IMR-90 (cell line): ENCODE data around the gene EEF2K. TPM values are rescaled to one million over a fixed set of nuclear protein-coding genes. Genes with fewer than 3 reads are reported as not detected.

Source experiments
- ATAC-seq: fragments of 200-7000 bp; cut with Tn5 transposase; 2 replicates; pipeline ENCODE4 v1.9.1; 2020; ENCODE audit warnings: low read depth, mild to moderate bottlenecking, moderate library complexity
- BruUV-seq: library from RNA; stranded (reverse); fragments of 400-500 nt; replicated peaks from 2 replicates; lab custom pipeline; 2021; lab: Mats Ljungman, UMichigan
- CTCF ChIA-PET: fragments of 300-600 bp; formaldehyde crosslinking; extraction: SDS; loops from one replicate; lab custom pipeline; 2021; ENCODE audit warnings: antibody characterized with exemption; lab: Yijun Ruan, JAX
- POLR2A ChIA-PET: fragments of 300-600 bp; sonication (Branson Sonifier 250); formaldehyde crosslinking; loops from one replicate; lab custom pipeline; 2022; ENCODE audit warnings: antibody characterized with exemption; ENCODE audit not compliant: unreplicated experiment; lab: Charles Lee
- DNase-seq: peaks from one replicate; pipeline ENCODE4 v3.0.0; 2013
- H2AFZ ChIP-seq: replicated peaks from 2 replicates; pipeline ENCODE3; 2013; ENCODE audit warnings: low read length, mild to moderate bottlenecking; ENCODE audit not compliant: poor library complexity
- H2AK5ac ChIP-seq: 2 replicates; pipeline ENCODE4 v1.6.1; 2013; ENCODE audit warnings: low read depth, low read length, inconsistent platforms
- H2AK9ac ChIP-seq: replicated peaks from 2 replicates; pipeline ENCODE3; 2013; ENCODE audit warnings: mild to moderate bottlenecking, low read depth, low read length, moderate library complexity; ENCODE audit not compliant: poor library complexity
- H2BK120ac ChIP-seq: 2 replicates; pipeline ENCODE4 v1.6.1; 2013; ENCODE audit warnings: low read depth, low read length, inconsistent platforms
- H2BK15ac ChIP-seq: 3 replicates; pipeline ENCODE4 v1.6.1; 2013; ENCODE audit warnings: low read depth, low read length, inconsistent platforms
- H2BK20ac ChIP-seq: 2 replicates; pipeline ENCODE4 v1.6.1; 2013; ENCODE audit warnings: low read depth, mild to moderate bottlenecking, inconsistent platforms, low read length, moderate library complexity
- H2BK5ac ChIP-seq: 2 replicates; pipeline ENCODE4 v1.6.1; 2013; ENCODE audit warnings: mild to moderate bottlenecking, low read depth, low read length, inconsistent platforms; ENCODE audit not compliant: poor library complexity, severe bottlenecking
- H3K14ac ChIP-seq: replicated peaks from 2 replicates; pipeline ENCODE4 v1.6.1; 2013; ENCODE audit warnings: low read depth, low read length, inconsistent platforms
- H3K18ac ChIP-seq: 2 replicates; pipeline ENCODE4 v1.6.1; 2013; ENCODE audit warnings: low read depth, low read length, control low read depth
- H3K23ac ChIP-seq: 2 replicates; pipeline ENCODE4 v1.6.1; 2013; ENCODE audit warnings: low read depth, low read length, inconsistent platforms
- H3K27ac ChIP-seq: 2 replicates; pipeline ENCODE4 v1.5.1; 2013; ENCODE audit warnings: mild to moderate bottlenecking, control low read depth, low read length; ENCODE audit not compliant: insufficient read depth
- H3K27me3 ChIP-seq: 2 replicates; pipeline ENCODE4 v1.6.1; 2013; ENCODE audit warnings: low read length; ENCODE audit not compliant: control insufficient read depth, insufficient read depth
- H3K36me3 ChIP-seq: 2 replicates; pipeline ENCODE4 v1.6.1; 2013; ENCODE audit warnings: low read length, mixed read lengths; ENCODE audit not compliant: control insufficient read depth, insufficient read depth
- H3K4ac ChIP-seq: 2 replicates; pipeline ENCODE4 v1.6.1; 2013; ENCODE audit warnings: low read depth, low read length, inconsistent platforms
- H3K4me1 ChIP-seq: 2 replicates; pipeline ENCODE4 v1.6.1; 2013; ENCODE audit warnings: low read length, mixed read lengths; ENCODE audit not compliant: control insufficient read depth, insufficient read depth
- H3K4me2 ChIP-seq: 2 replicates; pipeline ENCODE4 v1.6.1; 2013; ENCODE audit warnings: low read depth, mild to moderate bottlenecking, control low read depth, low read length, moderate library complexity
- H3K4me3 ChIP-seq: 2 replicates; pipeline ENCODE4 v1.5.1; 2013; ENCODE audit warnings: low read depth, mild to moderate bottlenecking, control low read depth, low read length, moderate library complexity; ENCODE audit not compliant: insufficient read depth
- H3K56ac ChIP-seq: 2 replicates; pipeline ENCODE4 v1.6.1; 2013; ENCODE audit warnings: low read length, inconsistent platforms; ENCODE audit not compliant: insufficient read depth; ENCODE audit errors: extremely low read depth
- H3K79me1 ChIP-seq, 2 experiments: 2 replicates each; pipeline ENCODE4 v1.6.1; 2013; ENCODE audit warnings: low read length in 2 of 2, inconsistent platforms in 1 of 2, low read depth in 1 of 2
- H3K9ac ChIP-seq: 2 replicates; pipeline ENCODE4 v1.6.1; 2013; ENCODE audit warnings: low read depth, low read length, control low read depth
- H3K9me1 ChIP-seq: 2 replicates; pipeline ENCODE4 v1.6.1; 2013; ENCODE audit warnings: low read length, inconsistent platforms; ENCODE audit not compliant: insufficient read depth
- H3K9me3 ChIP-seq: 2 replicates; pipeline ENCODE4 v1.6.1; 2013; ENCODE audit warnings: low read length; ENCODE audit not compliant: control insufficient read depth, insufficient read depth
- H4K20me1 ChIP-seq: 2 replicates; pipeline ENCODE4 v1.6.1; 2013; ENCODE audit warnings: low read length, inconsistent platforms; ENCODE audit not compliant: insufficient read depth
- H4K5ac ChIP-seq: 2 replicates; pipeline ENCODE4 v1.6.1; 2013; ENCODE audit warnings: mild to moderate bottlenecking, low read depth, low read length, control low read depth
- H4K8ac ChIP-seq, 2 experiments: 2 replicates each; pipeline ENCODE4 v1.6.1; 2013; ENCODE audit warnings: low read depth in 2 of 2, low read length in 2 of 2, control low read depth in 1 of 2, inconsistent platforms in 1 of 2
- H4K91ac ChIP-seq: 2 replicates; pipeline ENCODE4 v1.6.1; 2013; ENCODE audit warnings: low read depth, low read length, inconsistent platforms; ENCODE audit not compliant: insufficient read depth
- FOS ChIP-seq: fragments of 150-350 bp; IDR thresholded peaks from 2 replicates; pipeline ENCODE4 v1.6.1; 2016; ENCODE audit warnings: low read depth, low read length
- NFE2L2 ChIP-seq: fragments of 150-350 bp; IDR thresholded peaks from 2 replicates; pipeline ENCODE4 v1.6.1; 2016; ENCODE audit warnings: low read depth, mild to moderate bottlenecking, low read length
- SMC3 ChIP-seq: fragments of 150-350 bp; IDR thresholded peaks from 2 replicates; pipeline ENCODE4 v1.6.1; 2016; ENCODE audit warnings: low read depth, mild to moderate bottlenecking, antibody characterized with exemption, low read length, moderate library complexity
- WGBS, 2 experiments: methylation state at CpG; one replicate each; pipeline versions ENCODE4 v1.1.5 to v1.1.7; 2013; ENCODE audit warnings: missing lambda C conversion rate in 2 of 2; ENCODE audit not compliant: insufficient read length in 1 of 2; ENCODE audit errors: extremely low coverage in 2 of 2; 5-methylcytosine and 5-hydroxymethylcytosine counted together
- dilution Hi-C: fragments of 300-500 bp; cut with HindIII; formaldehyde crosslinking; loops from one replicate; pipeline ENCODE4 v1.14.3; 2018; ENCODE audit warnings: low sequenced_read_pairs; ENCODE audit not compliant: unreplicated experiment
- in situ Hi-C: fragments of 300-500 bp; cut with MboI; formaldehyde crosslinking; loops from 3 replicates; pipeline ENCODE4 v1.14.3; 2019; ENCODE audit warnings: low sequenced_read_pairs, inconsistent platforms, mixed read lengths
- intact Hi-C: fragments of 100-400 bp; cut with micrococcal nuclease; formaldehyde crosslinking; loops from 2 replicates; pipeline ENCODE4 v1.10.0; 2022
- polyA plus RNA-seq, 3 experiments: library from polyadenylated mRNA; depleted of rRNA; stranded (reverse); fragments of >200 nt; gene quantifications; 2 replicates each; pipeline ENCODE4 v1.2.3, GENCODE V29; 2012; ENCODE audit warnings: low replicate concordance in 1 of 3
- total RNA-seq: library from RNA; depleted of rRNA; stranded (reverse); fragments of >200 nt; gene quantifications from 2 replicates; pipeline ENCODE4 v1.2.3, GENCODE V29; 2012
- TF ChIP-seq, protein P1 (sequence below): conservative IDR thresholded peaks from 2 replicates; pipeline ENCODE4 v1.5.1; 2012; ENCODE audit warnings: mild to moderate bottlenecking, low read depth, low read length, improper control_type of control experiment

EEF2K gene
- total and polyA plus RNA-seq, 2 of the 4 experiments (the other 2 are of a cell fraction) = 9.7 to 16.5 TPM

GRCh38 chr16:22264786-22265185 lies 58.7 kb downstream of the EEF2K start:
- dilution Hi-C loops = no loop called here
- CTCF ChIA-PET = interaction anchor here (0.6 kb wide), 1 partner anchor 305 kb away, joined by 3 read pairs; no protein-coding TSS in a partner anchor
- no peak for ATAC-seq

More at GRCh38 chr16:22264786-22265185, 58.7 kb downstream of the EEF2K start:
- Histone ChIP-seq H3K14ac (no peak overlapping the region), H3K9me1 (0 out of 2 replicates have a peak, but pooled peaks cover 7% of the 10 kb centered on the region), H3K18ac (no peak overlapping the region), H3K23ac (no peak overlapping the region), H3K9ac (no peak overlapping the region), H2AFZ (no peak overlapping the region), H3K4me3 (no peak overlapping the region), H3K4ac (no peak overlapping the region), H4K20me1 (no peaks in the 10 kb centered on the region), H2AK5ac (no peak overlapping the region), H2AK9ac (no peak overlapping the region), H3K79me1 (no peaks in the 10 kb centered on the region), H4K8ac (no peak overlapping the region), H3K4me1 (no peaks in the 10 kb centered on the region), H3K27ac (no peak overlapping the region), H2BK20ac (no peak overlapping the region), H3K56ac (no peak overlapping the region), H3K27me3 (no peaks in the 10 kb centered on the region), H4K91ac (no peak overlapping the region), H2BK15ac (no peak overlapping the region), H3K36me3 (peaks cover 57% of the 10 kb centered on the region), H3K9me3 (no peaks in the 10 kb centered on the region), H2BK5ac (no peak overlapping the region), H3K4me2 (no peak overlapping the region), H4K5ac (no peak overlapping the region), H2BK120ac (no peak overlapping the region)
- TF ChIP-seq NFE2L2 = no peak
- TF ChIP-seq, protein P1, sequence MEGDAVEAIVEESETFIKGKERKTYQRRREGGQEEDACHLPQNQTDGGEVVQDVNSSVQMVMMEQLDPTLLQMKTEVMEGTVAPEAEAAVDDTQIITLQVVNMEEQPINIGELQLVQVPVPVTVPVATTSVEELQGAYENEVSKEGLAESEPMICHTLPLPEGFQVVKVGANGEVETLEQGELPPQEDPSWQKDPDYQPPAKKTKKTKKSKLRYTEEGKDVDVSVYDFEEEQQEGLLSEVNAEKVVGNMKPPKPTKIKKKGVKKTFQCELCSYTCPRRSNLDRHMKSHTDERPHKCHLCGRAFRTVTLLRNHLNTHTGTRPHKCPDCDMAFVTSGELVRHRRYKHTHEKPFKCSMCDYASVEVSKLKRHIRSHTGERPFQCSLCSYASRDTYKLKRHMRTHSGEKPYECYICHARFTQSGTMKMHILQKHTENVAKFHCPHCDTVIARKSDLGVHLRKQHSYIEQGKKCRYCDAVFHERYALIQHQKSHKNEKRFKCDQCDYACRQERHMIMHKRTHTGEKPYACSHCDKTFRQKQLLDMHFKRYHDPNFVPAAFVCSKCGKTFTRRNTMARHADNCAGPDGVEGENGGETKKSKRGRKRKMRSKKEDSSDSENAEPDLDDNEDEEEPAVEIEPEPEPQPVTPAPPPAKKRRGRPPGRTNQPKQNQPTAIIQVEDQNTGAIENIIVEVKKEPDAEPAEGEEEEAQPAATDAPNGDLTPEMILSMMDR = no peak
- no peak for TF ChIP-seq SMC3
- TF ChIP-seq FOS = no peak
- no TSS peak for BruUV-seq
- 94% methylated on average over 6 of the region's 7 CpGs; no CpG with 5 or more reads in 1 of the 2 experiments for WGBS, 2 experiments
- no peak for DNase-seq
- in situ Hi-C loops = no loop called here
- POLR2A ChIA-PET = no interaction called here
- intact Hi-C loops = no loop called here
